ENCODE results near the gene PAK1. TPM values are rescaled to one million over a fixed set of nuclear protein-coding genes. Genes with fewer than 3 reads are reported as not detected.
"Not testable (repeated sequence)": the region's sequence is repeated elsewhere in the genome, so short reads cannot be mapped to it uniquely, and the experiment has no call there.

Gene PAK1
- total RNA-seq (2014; rRNA removed; shearing (Covaris generic)) = 60.2 and 77.9 TPM in 2 replicates

- DNase-seq (ENCODE audit: low read depth) = peak; percentile 75
Observed at GRCh38 chr11:77473801-77474683, at the start of gene PAK1. Gene PAK1, minus strand, starts transcription at chr11:77474094. Its CDS starts 81,574 bp downstream, at chr11:77392520.

DNA sequence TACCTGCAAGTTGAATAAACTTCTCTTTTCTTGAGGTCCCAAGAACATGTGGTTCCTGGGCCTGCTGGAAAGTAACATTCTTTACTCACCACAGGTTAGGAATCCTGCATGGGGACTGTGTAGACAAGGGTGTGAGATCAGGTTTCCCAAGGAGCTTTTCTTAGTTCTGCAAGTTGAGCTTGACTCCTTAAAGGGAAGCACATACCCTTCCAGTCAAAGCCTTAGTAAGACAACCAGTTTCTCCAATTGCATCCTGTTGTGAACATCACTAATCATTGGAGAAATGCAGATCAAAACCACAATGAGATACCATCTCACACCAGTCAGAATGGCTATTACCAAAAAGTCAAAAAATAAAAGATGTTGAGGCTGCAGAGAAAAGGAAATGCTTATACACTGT lies 48.3 kb upstream of the PAK1 start:
- DNase-seq (ENCODE audit: low read depth) = no peak

- no peak for DNase-seq (ENCODE audit: low read depth)
Observed at GRCh38 chr11:77519847-77520246, 46.0 kb upstream of the PAK1 start.

GRCh38 chr11:77518471-77518870 lies 44.6 kb upstream of the PAK1 start:
- no peak for DNase-seq (ENCODE audit: low read depth)

DNA sequence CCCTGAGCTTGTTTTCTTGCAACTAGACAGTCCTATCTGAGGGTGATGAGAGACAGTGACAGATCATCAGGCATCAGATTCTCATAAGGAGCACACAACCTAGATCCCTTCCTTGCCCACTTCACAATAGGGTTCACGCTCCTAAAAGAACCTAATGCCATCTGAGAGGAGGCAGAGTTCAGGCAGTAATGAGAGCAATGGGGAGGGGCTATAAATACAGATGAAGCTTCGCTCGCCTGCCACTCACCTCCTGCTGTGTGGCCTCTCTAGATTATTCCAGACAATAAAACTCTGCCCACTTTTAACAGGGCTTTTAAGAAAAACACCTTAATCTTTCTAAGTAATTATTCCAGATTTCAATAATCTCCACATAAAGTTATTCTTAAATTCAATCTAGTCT lies 43.9 kb upstream of the PAK1 start:
- no peak for DNase-seq (ENCODE audit: low read depth)

- peak; percentile 43 for DNase-seq (ENCODE audit: low read depth)
Observed at GRCh38 chr11:77517226-77517625, 43.3 kb upstream of the PAK1 start.

DNA sequence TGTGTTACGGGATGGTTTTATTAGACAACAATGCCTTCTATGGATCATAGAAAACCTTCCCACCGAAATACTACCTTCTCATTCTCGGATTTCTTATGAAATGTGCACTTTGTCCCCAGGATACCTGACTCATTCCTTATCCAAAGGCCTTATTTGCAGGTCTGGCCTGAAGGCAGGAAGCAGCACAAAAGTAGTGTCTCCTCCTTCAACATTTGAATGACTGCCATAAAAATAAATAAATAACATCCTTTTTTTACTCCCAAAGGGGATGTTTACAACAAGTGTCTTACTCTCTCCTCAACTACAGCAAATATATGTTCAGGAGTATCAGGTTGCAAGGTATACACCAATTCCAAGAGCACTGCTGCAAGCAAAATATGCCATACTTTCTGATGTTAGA lies 41.6 kb upstream of the PAK1 start:
- no peak for DNase-seq (ENCODE audit: low read depth)

- DNase-seq (ENCODE audit: low read depth) = no peak
Observed at GRCh38 chr11:77515063-77515462, 41.2 kb upstream of the PAK1 start.

GRCh38 chr11:77512092-77512491 lies 38.2 kb upstream of the PAK1 start:
- DNase-seq (ENCODE audit: low read depth) = no peak

DNA sequence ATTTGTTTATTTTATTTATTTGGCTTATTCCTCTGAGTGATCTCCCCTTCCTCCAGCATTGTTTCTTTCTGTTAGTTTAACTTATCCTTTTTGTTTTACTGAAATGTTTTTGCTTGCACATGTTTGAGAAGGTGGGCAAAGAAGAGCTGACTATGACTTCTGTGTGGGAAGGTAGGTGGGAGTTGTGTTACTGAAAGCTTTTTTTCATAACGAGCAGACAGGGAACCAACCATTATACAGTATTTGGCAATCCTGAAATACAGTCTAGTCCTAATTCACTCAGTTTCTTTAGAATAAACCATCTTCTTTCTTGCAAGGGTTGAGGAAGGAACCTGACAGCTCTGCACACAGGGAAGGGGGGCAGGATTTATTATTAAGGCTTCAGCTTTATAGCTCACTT lies 37.0 kb upstream of the PAK1 start:
- no peak for DNase-seq (ENCODE audit: low read depth)

- DNase-seq (ENCODE audit: low read depth) = no peak
Observed at GRCh38 chr11:77510095-77510494, 36.2 kb upstream of the PAK1 start.

DNA sequence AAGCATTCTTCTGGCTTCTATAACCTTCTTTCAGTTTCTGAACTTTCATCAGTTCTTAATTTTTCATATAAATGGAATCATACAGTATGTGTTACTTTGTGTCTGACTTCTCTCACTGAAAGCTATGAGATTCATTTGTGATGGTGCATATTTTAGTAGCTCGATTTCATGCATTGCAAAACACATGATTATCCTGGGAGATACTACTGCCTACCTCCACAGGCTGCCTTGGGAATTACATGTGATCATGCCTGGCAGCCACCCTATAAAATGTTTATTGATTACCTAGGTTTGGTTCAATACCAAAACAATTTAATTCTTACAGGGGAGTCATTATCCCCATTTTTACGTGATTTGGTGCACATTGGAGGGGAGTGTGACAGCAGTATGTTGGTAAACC lies 34.1 kb upstream of the PAK1 start:
- DNase-seq (ENCODE audit: low read depth) = no peak

DNA sequence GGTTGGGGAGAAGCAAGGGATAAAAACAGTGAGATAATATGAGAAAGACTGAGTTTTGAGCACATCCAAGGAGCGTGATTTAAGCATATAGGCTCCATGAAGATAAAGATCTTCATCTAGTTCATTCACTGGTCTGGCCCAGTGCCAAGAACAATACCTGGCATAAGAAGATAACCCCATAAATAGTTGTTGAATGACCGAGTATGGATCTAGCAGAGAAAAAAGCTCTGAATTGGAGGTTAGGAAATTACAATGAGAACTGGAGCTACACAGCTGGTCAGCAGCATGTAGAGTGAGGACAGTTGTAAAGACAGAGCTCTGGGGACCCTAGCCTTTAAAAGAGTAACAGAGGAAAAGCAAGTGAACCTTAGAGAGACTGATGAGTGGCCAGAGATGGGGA lies 33.0 kb upstream of the PAK1 start:
- DNase-seq (ENCODE audit: low read depth) = peak; percentile 59

GRCh38 chr11:77505956-77506355 lies 32.1 kb upstream of the PAK1 start:
- DNase-seq (ENCODE audit: low read depth) = no peak

DNA sequence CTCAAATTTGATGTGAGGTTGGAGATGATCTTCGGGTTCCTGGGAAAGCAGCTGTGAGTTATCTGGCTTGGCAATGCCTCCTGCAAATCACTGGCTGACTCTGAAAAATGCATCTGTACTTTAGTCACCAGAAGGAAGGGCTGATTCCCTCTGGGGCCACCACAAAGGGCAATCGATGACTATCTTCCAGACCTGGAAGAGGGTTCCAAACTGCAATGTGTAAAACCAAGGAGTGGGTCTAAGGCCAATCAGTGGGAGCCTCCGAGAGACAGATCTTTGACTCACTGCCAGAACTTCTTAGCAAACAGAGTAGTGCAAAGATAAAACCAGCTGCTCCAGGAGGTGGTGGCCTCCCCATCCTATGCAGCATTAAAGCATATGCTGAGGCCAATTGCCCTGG lies 29.1 kb upstream of the PAK1 start:
- peak; percentile 54 for DNase-seq (ENCODE audit: low read depth)

GRCh38 chr11:77502346-77502905 lies 28.5 kb upstream of the PAK1 start:
- no peak for DNase-seq (ENCODE audit: low read depth)

- no peak for DNase-seq (ENCODE audit: low read depth)
Observed at GRCh38 chr11:77501758-77502157, 27.9 kb upstream of the PAK1 start.

DNA sequence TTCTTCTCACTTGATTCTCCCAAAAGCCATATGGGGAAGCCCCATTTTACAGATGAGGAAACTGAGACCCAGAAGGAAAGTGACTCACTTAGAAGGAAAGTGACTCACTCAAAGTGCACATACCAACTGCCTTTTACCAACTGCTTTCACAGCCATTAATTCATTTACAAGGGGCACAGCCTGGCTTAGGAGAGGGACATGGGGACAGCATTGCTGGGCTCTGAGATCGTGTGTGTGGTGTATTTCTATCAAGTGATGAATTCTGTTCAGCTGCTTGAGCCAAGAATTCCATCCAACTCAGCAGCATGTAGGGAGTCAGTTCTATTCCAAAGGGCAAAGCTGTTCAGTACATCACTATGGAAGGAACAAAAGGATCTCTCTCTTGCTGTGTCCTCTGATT lies 23.5 kb upstream of the PAK1 start:
- no peak for DNase-seq (ENCODE audit: low read depth)

GRCh38 chr11:77495526-77495925 lies 21.6 kb upstream of the PAK1 start:
- DNase-seq (ENCODE audit: low read depth) = no peak

- not testable (repeated sequence) for DNase-seq (ENCODE audit: low read depth)
Observed at GRCh38 chr11:77490035-77490434, 16.1 kb upstream of the PAK1 start.

GRCh38 chr11:77487790-77488189 lies 13.9 kb upstream of the PAK1 start:
- no peak for DNase-seq (ENCODE audit: low read depth)

- no peak for DNase-seq (ENCODE audit: low read depth)
Observed at GRCh38 chr11:77479746-77480352, 6.0 kb upstream of the PAK1 start.

DNA sequence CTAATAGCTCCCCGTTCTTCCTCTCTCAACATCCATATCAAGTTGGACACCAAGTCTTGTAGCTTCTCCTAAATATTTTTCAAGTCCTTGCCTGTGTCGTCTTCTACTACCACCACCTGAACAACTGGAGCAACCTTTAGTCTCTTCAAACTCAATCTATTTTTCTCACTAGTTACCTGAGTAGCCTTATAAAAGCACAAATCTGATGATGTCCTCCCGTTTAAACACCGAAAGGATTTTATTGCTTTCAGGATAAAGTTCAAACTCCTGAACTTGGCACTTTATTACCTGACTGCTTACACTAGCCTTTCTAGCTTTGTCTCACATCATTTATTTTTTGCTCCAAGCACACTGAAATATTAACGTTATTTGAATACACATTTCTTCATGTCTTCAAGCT lies 1.3 kb upstream of the PAK1 start:
- no peak for DNase-seq (ENCODE audit: low read depth)
